ENCODE results near the gene EXOC4. TPM values are rescaled to one million over a fixed set of nuclear protein-coding genes. Genes with fewer than 3 reads are reported as not detected.

Gene EXOC4
- total RNA-seq, 1 experiment from 2014 or later: 71.0 TPM

- no peaks in the 10 kb centered on the region for H3K4me1 ChIP-seq (ENCODE audit: control insufficient read depth, insufficient read depth, low read length)
- ChIA-PET CTCF (no interaction called here), POLR2A (no interaction called here)
- intact Hi-C loops (cut with micrococcal nuclease; ENCODE audit: unreplicated experiment): no loop called here
- no peaks in the 10 kb centered on the region for H3K36me3 ChIP-seq (ENCODE audit: control insufficient read depth, insufficient read depth, low read length)
- BruUV-seq (replicated peaks): no TSS peak
- H3K9me3 ChIP-seq (ENCODE audit: control insufficient read depth, insufficient read depth, low read depth, low read length): no peaks in the 10 kb centered on the region
- H3K27ac ChIP-seq (ENCODE audit: low read length): no peak overlapping the region
- no peak for TF ChIP-seq SIN3A (IDR thresholded peaks at IDR 0.05; ENCODE audit: borderline replicate concordance, insufficient read depth, low read depth, low read length)
- no peak for TF ChIP-seq POLR2AphosphoS5 (IDR thresholded peaks at IDR 0.05; ENCODE audit: low read depth, low read length)
- TF ChIP-seq REST (IDR thresholded peaks at IDR 0.05; ENCODE audit: insufficient read depth in 1 of 2, low read depth in 2 of 2, low read length in 1 of 2): no peak
- TF ChIP-seq, protein P1, sequence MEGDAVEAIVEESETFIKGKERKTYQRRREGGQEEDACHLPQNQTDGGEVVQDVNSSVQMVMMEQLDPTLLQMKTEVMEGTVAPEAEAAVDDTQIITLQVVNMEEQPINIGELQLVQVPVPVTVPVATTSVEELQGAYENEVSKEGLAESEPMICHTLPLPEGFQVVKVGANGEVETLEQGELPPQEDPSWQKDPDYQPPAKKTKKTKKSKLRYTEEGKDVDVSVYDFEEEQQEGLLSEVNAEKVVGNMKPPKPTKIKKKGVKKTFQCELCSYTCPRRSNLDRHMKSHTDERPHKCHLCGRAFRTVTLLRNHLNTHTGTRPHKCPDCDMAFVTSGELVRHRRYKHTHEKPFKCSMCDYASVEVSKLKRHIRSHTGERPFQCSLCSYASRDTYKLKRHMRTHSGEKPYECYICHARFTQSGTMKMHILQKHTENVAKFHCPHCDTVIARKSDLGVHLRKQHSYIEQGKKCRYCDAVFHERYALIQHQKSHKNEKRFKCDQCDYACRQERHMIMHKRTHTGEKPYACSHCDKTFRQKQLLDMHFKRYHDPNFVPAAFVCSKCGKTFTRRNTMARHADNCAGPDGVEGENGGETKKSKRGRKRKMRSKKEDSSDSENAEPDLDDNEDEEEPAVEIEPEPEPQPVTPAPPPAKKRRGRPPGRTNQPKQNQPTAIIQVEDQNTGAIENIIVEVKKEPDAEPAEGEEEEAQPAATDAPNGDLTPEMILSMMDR (IDR thresholded peaks at IDR 0.05): no peak
- TF ChIP-seq TCF7L2 (IDR thresholded peaks at IDR 0.05; ENCODE audit: low read depth, low read length): no peak
- DNase-seq (ENCODE audit: low read depth, low spot score) (no peak), ATAC-seq (no peak)
- in situ Hi-C loops (cut with HindIII; ENCODE audit: low pct_unique_long_range_greater_than_20kb, low sequenced_read_pairs): no loop called here
- no peaks in the 10 kb centered on the region for H3K27me3 ChIP-seq (ENCODE audit: control insufficient read depth, insufficient read depth, low read length)
- H3K4me3 ChIP-seq (ENCODE audit: low read depth in 2 of 2, low read length in 2 of 2): no peak overlapping the region
Observed at GRCh38 chr7:133805426-133805825, 552.5 kb downstream of the EXOC4 start.

GRCh38 chr7:133807624-133808492 lies 555.0 kb downstream of the EXOC4 start:
- ChIA-PET CTCF (no interaction called here), POLR2A (no interaction called here)
- H3K36me3 ChIP-seq (ENCODE audit: control insufficient read depth, insufficient read depth, low read length): no peaks in the 10 kb centered on the region
- no peak for DNase-seq (ENCODE audit: low read depth, low spot score)
- H3K4me3 ChIP-seq (ENCODE audit: low read depth in 2 of 2, low read length in 2 of 2): no peak overlapping the region
- TF ChIP-seq SIN3A (IDR thresholded peaks at IDR 0.05; ENCODE audit: borderline replicate concordance, insufficient read depth, low read depth, low read length): no peak
- no peak for TF ChIP-seq POLR2AphosphoS5 (IDR thresholded peaks at IDR 0.05; ENCODE audit: low read depth, low read length)
- TF ChIP-seq, protein P1 (IDR thresholded peaks at IDR 0.05): no peak
- TF ChIP-seq REST (IDR thresholded peaks at IDR 0.05; ENCODE audit: insufficient read depth in 1 of 2, low read depth in 2 of 2, low read length in 1 of 2): no peak
- no peak for TF ChIP-seq TCF7L2 (IDR thresholded peaks at IDR 0.05; ENCODE audit: low read depth, low read length)
- no TSS peak for BruUV-seq (replicated peaks)
- H3K27ac ChIP-seq (ENCODE audit: low read length): no peak overlapping the region
- no peaks in the 10 kb centered on the region for H3K4me1 ChIP-seq (ENCODE audit: control insufficient read depth, insufficient read depth, low read length)
- no peaks in the 10 kb centered on the region for H3K27me3 ChIP-seq (ENCODE audit: control insufficient read depth, insufficient read depth, low read length)
- intact Hi-C loops (cut with micrococcal nuclease; ENCODE audit: unreplicated experiment) (no loop called here), in situ Hi-C loops (cut with HindIII; ENCODE audit: low pct_unique_long_range_greater_than_20kb, low sequenced_read_pairs) (no loop called here)
- ATAC-seq: no peak
- H3K9me3 ChIP-seq (ENCODE audit: control insufficient read depth, insufficient read depth, low read depth, low read length): no peaks in the 10 kb centered on the region

Data from Panc1 (cell line).